ENCODE measurements around the gene ROR2.
A peak's percentile ranks its signal among the peaks of the same experiment; 100 is the strongest.
"Not testable (repeated sequence)": the region's sequence is repeated elsewhere in the genome, so short reads cannot be mapped to it uniquely, and the experiment has no call there.

The ROR2 gene

GRCh38 chr9:91949946-91950664, at the start of gene ROR2:
Gene ROR2, minus strand, starts transcription at chr9:91950228.
- DNase-seq: peak; percentile 30

GRCh38 chr9:91995000-91995655, 45.1 kb upstream of the ROR2 start:
- DNase-seq: no peak

GRCh38 chr9:91994422-91994821, 44.4 kb upstream of the ROR2 start:
- no peak for DNase-seq

- no peak for DNase-seq
Observed at GRCh38 chr9:91992461-91993041, 42.5 kb upstream of the ROR2 start.

GRCh38 chr9:91991721-91992341, 41.8 kb upstream of the ROR2 start:
- no peak for DNase-seq

- no peak for DNase-seq
Observed at GRCh38 chr9:91986248-91986647, 36.2 kb upstream of the ROR2 start.

- no peak for DNase-seq
Observed at GRCh38 chr9:91985692-91986091, 35.7 kb upstream of the ROR2 start.

GRCh38 chr9:91978740-91979414, 28.8 kb upstream of the ROR2 start:
- peak; percentile 2 for DNase-seq

GRCh38 chr9:91975254-91975653, 25.2 kb upstream of the ROR2 start:
- not testable (repeated sequence) for DNase-seq

- no peak for DNase-seq
Observed at GRCh38 chr9:91972711-91973110, 22.7 kb upstream of the ROR2 start.

- DNase-seq: no peak
Observed at GRCh38 chr9:91972076-91972626, 22.1 kb upstream of the ROR2 start.

GRCh38 chr9:91967259-91967658, 17.2 kb upstream of the ROR2 start:
- DNase-seq: no peak

- DNase-seq: no peak
Observed at GRCh38 chr9:91966503-91966902, 16.5 kb upstream of the ROR2 start.

GRCh38 chr9:91963711-91964240, 13.7 kb upstream of the ROR2 start:
- no peak for DNase-seq

GRCh38 chr9:91960367-91960766, 10.3 kb upstream of the ROR2 start:
- DNase-seq: no peak

- no peak for DNase-seq
Observed at GRCh38 chr9:91958174-91958573, 8.1 kb upstream of the ROR2 start.

GRCh38 chr9:91954841-91955471, 4.9 kb upstream of the ROR2 start:
- DNase-seq: no peak

- DNase-seq: no peak
Observed at GRCh38 chr9:91953718-91954117, 3.7 kb upstream of the ROR2 start.

- DNase-seq: no peak
Observed at GRCh38 chr9:91951944-91952520, 2.0 kb upstream of the ROR2 start.

GRCh38 chr9:91949392-91949945, 559 bp downstream of the ROR2 start:
- no peak for DNase-seq

All from CD4-positive, alpha-beta T cell treated with Interleukin-17A for 1 hour (primary cell).